Measurements from ENCODE around the gene YOD1.

The YOD1 gene

DNA sequence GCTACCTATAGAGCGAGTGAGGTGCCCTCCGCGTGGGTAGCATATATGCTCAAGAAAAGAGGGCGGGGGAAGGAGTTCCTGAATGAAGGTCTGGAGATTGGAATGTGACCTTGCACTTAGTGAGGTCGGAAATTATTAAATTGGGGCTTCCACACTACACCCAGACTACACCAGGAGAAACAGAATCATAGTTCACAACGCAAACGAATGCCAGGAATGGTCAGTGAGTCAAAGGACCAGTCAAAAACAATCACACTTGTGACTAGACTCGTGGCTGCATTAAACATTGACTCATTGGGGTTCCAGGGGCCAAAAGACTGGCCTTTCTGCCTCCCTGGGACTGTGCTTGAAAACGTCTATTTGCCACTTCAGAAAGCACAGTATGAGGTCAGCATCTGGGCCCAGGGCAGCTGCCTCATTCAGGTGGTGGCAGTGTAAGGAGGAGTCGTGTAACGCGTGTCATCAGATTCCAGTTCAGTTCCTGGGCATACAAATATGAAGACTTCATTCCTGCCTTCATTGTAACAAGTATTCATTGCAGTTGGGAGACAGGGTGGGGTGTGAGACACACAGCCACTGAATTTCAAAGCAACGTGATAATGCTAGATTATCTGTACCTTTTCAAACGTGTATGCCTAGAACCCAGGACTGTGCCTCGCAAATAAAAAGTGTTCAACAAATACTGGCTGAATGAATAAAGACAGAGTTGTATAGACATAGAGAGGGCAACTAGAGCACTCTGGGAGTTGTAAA, at the start of gene YOD1:
YOD1 (minus strand) TSS at position 18 of the 753 bp plus-strand sequence. CDS start 178 bp downstream, outside the sequence.
- DNase-seq: no peak

DNA sequence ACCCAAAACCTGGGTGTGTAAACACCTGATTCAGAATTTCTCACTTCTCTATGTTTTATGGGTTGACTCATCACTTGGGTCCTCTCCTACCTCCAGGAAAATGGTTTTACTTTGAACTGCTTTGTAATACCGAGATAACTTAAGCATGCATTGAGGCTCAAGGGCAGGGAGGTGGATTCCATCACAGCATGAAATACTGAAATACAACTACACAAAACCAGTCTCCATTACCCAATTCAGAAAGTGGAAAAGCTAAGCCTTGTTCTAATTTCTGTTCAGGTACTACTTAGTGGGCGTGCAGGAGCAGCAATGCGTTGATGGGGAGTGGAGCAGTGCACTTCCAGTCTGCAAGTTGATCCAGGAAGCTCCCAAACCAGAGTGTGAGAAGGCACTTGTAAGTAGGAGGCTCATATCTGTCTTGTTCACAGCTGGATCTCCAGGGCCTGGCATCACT, 46.9 kb upstream of the YOD1 start:
- no peak for DNase-seq

DNA sequence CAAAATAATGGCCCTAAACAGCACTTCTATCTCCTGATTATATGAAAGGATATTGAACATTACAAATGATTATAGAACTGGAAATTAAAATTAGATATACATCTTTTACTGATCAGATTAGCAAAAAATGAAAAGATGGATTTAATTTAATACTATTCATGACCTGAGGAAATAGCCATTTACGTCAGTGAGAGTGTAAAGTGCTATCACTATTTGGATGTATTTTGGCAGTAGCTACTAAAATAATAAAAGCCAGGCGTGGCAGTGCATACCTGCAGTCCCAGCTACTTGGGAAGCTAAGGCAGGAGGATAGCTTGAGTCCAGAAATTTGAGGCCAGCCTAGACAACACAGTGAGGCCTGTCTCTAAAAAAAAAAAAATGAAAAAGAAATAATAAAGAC, 42.9 kb upstream of the YOD1 start:
- no peak for DNase-seq

DNA sequence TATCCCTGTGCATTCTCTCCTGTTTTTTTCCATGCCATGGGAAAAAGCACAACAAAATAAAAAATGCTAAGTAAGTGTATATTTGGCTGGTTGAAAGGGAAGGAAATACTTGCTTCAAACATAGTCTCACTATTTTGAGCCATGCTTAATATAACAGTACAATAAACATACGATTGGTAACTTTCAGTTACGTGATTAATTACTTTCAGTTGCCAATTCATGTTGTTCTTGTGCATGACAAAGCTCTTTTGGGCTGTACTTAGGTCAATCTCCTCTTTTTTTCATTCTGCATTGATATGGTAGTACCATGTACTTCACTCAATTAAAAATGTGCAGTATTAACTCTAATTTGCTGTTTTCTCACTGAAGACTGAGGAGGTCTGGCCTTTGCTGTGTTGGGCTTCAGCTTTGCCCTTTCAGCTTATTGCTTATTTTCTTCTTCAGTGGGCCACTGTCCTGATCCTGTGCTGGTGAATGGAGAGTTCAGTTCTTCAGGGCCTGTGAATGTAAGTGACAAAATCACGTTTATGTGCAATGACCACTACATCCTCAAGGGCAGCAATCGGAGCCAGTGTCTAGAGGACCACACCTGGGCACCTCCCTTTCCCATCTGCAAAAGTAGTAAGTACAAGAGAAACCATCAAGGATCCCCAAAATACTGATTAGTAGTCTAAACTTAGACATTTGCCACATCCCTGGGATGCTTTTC, 40.3 kb upstream of the YOD1 start:
- no peak for DNase-seq

DNA sequence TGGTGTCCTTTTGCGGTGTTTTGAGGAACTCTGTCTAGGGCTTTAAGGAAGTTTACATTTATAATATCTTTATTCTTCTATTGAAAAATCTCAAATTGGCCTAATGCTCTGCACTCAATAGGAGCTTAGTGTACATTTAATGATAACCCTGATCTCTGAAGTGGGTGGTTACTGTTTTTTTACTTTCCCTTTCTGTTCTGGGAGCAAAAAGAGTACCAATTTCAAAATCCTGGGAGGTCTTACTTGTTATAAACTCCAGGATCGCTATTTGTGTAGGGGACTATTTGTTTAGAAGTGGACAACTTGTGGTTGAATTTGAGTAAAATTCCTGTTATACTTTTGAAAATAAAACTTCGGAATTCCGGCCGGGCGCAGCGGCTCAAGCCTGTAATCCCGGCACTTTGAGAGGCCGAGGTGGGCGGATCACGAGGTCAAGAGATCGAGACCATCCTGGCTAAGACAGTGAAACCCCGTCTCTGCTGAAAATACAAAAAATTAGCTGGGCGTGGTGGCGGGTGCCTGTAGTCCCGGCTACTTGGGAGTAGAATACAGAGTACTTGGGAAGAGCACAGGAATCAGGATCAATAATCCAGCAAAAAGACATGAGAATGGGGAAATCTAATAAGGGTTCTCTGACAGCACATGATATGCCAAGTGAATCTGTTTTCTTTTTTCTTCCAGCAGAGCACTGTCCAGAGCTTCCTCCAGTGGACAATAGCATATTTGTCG, 38.8 kb upstream of the YOD1 start:
- no peak for DNase-seq

DNA sequence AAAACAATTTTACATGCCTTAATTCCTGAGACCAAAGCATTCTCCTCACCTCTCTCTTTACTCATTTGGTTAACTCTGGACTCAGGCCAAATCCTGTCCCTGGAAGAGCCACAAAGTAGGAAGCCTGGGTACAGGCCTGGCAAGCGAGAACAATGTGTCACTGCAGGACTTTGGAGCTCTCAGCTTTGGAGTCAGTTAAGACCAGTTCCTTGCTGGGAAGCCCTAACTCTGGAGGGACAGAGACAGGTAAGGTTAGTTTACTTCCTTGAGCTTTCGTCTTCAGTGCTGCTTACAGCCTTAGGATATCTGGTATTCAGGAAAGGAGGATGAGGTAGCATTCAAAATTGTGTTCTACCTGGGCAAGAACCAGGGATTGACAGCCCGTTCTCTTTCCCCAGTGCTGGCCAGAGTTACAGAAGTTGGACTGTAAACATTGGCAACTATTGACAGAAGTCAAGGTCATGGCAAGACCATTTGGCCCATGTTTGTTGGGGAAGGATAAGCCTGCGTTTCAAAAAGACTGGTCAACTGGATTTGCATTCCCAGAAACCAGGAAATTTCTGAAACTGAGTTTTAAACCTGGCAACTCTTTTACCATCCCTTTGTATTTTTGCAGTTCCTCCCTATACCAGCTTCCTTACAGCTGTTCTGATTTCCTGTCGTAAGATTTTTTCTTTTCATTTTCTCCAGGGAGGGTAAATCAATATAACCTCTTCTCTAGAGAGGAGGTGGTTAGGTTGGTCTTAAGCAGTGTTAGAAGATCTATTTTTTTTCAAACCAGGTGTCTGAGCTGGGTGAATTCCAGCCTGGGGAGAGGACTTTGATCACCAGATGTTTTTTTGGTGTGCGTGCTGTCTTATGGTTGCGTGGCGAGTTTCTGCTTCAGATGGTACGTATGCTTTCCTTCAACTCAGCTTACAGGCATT, 38.0 kb upstream of the YOD1 start, which contains the start of gene C4BPB:
C4BPB (plus strand) TSS at position 160 of the 926 bp plus-strand sequence; CDS start at position 832, 672 bp downstream.
- peak; percentile 20 for DNase-seq

DNA sequence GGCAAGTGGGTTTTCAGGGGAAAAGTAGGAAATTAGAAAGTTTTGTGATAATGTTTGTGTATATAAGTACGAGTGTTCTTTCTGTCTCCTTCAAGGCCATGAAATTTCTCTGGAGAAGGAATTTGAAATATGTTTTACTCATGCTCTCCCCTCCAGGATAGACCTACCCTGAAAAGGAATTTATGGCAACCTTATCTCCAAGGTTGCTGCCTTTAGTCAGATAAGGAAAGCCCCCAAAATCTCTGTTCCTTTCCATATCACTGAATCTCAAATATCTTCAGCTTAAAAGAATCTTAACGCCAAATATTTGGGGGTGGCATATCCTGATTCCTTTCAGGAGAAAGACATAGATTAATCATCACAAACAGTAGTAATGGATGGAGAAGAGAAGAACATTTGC, 37.2 kb upstream of the YOD1 start:
- no peak for DNase-seq

DNA sequence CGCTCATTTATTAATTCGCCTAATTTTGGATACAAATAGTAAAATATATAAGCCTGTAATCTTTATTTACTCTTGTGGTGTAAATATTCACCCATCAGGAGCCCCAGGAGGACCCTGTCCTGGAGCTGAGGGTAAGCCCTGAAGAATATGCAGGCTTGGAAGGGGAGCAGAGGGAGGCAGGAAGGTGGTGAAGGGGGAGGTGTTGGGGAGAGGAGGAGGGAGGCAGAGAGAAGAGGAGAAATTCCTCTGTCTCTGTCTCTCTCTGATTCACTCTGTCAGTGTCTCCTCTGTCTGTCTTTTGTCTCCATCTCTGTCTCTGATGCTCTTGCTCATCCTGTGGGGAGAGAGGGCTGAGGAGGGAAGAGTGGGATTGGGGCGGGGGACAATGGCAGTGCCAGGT, 34.9 kb upstream of the YOD1 start:
- DNase-seq: no peak

DNA sequence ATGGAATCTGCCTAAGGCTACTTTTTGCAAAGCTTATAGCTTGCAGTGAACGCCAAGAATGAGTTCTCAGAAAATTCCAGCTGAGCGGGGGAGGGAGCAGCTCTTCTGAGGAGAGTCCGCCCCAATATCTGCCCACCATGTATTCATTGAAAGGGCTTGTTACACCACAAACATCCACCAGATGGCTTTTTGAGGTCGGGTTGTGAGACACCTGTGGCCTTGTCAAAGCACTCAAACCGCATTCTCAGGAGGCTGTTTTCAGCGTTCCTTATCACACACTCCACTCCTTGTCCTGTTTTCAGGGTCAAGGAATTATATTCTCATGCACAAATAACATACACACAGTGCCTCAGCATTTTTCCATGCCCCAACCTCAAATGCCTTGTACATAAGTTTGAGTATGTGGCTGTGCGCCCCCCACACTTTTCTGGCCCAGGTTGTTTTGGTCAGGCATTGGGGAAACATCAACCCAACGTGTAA, 33.7 kb upstream of the YOD1 start:
- peak; percentile 63 for DNase-seq

DNA sequence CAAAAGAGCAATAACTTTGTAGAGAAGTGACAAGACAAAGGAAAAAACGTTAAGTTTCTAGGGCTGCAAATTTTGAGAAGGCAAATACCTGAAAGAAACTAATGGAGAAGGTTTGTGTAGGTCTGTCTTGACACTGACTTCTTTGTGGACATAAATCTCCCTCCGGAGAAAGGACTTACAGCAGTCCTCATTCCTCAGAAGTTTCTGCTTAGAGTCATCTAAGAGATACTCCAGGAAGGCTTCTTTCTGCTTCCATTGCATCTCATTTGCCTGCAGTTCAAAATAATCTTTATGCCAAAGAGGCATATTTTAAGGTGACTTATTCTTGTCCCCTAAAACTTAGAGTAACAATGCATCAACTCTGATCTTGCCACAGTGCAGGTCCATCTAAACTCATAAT, 33.2 kb upstream of the YOD1 start:
- no peak for DNase-seq

DNA sequence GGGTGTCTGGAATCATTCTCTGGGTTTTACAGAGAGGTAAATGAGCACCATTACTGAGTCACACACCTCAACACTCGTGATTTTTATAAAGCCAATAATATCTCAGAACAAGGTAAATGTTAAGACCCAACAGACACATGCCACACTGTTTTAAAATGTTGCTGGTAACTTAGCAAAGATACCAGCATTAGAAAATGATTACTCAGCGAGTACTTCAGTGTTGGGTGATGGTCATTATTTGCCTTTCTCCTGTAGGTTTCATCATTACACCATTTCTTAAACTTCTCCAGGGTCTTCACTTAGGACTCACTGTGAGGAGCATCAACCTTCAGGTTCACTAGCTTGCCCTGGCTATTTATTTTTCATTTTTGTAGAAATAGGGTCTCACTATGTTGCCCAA, 30.8 kb upstream of the YOD1 start:
- no peak for DNase-seq

DNA sequence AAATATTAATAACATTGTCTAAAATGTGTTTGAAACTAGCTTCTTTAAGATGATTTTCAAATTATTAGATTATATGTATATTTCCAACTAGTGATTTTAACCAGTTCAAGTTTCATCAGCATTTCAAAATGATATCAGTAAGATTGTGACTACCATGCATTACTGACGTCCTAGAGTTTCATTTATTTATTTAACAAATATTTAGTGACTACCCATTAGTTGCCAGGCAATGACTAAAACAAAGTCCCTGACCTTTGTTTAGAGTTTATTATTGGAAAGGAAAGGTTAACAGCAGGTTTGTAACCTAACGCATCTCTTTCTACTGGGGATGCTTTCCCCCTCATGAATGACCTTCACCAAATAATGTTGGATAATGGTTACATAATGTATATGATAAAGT, 30.1 kb upstream of the YOD1 start:
- DNase-seq: no peak

DNA sequence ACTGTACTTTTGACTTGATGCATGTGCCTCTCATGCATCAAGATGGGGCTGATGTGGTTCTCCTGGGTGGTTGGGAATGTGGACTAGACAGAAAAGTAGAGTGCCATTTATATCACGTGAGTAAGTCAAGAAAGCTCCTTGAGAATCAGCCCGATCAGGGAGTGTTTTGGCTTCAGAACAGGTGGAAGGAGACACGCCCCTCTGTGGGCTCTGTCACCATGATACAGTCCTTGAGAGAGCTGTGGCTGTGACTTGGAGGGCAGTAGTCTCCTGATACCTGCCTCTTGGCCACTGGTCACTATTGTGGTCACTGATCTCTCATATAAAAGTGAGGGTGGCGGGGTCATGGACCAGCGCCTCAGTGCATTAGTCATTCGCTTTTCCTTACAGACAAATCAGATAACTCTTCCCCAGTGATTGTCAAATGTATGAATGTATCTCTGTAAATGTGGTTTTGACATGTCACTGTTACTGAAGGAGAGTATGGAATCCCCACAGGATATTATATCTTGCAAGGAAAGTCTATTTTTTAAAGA, 28.8 kb upstream of the YOD1 start:
- DNase-seq: no peak

DNA sequence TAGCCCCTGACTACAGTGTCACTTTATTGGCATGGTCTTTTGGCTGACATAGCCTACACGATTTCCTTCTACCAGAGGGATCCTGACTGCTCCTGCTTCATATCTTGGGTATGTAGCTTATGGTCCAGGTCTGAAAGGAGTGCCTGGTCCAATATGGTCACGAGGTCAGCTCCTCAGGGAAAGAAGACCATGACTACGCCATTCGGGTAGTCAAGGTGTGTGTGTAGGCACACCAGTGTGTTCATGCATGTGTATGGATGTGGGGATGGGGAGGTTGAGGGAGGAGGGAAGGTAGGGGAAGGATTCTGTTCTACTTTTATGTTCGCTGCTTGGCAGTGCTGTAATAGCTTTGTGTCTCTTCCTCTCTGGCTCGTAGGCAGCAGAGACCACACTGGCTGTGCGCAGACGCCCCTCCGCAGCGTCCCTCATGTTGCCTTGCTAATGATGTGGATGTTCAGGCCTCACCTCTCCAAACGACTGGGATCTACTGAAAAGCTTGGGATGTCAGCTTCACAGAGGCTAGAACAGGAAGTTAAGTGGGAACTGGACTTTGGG, 27.6 kb upstream of the YOD1 start:
- no peak for DNase-seq

DNA sequence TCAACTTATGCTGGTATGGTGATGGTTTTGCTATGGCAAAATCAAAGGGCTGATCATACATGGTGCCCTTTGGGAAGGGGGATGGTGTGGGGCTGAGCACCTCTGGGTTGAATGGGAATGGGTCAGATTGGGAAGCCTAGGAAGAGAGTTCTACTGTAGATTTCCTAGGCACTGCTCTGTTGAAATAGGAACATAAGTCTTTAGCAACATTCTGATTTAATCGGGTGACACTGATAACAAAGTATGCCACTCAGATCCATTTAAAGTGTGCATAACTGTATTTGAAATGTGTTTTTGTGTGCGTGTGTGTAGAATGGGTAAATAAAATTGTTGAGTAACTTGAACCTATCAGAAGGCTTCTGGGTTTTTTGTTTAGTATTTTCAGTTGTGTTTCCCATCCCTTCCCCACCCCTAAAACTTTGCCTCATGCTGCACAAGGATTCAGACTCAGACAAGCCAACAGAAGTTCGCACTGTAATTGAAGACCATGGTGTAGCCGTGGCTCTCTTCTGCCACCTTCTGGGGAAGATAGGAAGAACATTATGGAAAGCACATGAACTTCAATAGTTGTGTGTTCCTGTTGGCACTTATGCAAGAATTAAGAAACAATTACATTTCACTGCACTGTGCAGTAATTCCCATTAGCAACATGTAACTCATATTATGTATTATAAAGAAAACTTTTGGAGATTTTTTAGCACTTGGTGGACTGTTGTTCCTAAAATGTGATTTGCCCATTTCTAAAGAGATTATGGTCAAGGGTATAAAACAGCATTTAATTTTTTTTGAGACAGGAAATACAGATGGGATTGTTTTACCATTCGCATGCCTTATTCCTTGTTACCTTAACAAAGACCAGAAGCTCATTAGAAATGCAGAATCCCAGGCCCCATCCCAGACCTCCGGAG, 26.7 kb upstream of the YOD1 start:
- DNase-seq: peak; percentile 77

DNA sequence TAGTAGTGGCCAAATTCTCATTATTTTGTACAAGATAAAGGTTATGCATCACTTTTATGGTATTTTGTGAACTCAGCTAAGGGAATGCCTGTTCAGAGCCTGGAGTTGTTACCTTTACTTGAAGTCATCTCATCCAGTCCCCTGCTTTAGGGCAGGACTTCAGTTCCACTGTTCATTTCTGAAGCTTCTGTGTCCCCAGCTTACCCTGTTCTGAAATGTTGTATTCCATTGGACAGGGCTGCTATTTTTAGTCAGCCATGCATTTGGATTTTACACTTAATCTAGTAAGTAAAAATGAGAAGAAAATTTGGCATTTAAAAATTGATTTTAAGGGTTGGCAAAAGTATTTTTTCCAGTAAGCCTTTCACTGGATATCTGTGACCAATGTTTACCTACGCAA, 26.0 kb upstream of the YOD1 start:
- DNase-seq: no peak

DNA sequence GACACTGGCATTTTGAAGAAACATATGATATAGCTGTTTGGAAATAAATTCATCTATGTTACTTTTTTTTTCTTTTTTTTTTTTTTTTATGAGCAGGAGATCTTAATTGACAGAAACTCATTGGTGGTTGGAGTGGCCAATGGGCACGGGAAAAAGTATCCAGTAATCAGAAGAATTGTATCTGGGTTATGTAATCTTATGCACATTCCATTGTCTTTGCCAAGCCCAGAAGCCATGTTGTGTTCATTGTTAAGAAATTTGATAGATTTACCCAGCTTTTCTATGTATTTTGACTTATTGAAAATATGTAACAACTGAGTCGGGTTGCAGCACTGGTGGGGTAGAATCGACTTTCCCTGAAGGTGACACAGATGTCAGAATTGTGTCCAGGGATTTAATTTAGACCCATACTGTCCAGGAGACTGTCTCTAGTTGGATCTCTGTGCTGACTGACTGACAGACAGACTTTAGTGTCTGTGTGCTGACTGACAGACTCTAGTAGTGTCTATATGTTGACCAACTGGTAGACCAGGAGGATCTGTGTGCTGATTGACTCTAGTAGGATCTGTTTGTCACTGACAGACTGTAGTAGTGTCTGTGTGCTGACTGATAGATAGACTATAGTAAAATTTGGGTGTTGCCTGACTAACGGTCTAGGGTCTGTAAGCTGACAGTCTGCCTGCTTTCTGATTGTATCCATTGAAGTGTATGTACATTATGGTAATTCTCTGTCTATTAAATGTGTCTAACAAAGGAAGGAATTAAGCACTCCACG, 25.4 kb upstream of the YOD1 start:
- no peak for DNase-seq

DNA sequence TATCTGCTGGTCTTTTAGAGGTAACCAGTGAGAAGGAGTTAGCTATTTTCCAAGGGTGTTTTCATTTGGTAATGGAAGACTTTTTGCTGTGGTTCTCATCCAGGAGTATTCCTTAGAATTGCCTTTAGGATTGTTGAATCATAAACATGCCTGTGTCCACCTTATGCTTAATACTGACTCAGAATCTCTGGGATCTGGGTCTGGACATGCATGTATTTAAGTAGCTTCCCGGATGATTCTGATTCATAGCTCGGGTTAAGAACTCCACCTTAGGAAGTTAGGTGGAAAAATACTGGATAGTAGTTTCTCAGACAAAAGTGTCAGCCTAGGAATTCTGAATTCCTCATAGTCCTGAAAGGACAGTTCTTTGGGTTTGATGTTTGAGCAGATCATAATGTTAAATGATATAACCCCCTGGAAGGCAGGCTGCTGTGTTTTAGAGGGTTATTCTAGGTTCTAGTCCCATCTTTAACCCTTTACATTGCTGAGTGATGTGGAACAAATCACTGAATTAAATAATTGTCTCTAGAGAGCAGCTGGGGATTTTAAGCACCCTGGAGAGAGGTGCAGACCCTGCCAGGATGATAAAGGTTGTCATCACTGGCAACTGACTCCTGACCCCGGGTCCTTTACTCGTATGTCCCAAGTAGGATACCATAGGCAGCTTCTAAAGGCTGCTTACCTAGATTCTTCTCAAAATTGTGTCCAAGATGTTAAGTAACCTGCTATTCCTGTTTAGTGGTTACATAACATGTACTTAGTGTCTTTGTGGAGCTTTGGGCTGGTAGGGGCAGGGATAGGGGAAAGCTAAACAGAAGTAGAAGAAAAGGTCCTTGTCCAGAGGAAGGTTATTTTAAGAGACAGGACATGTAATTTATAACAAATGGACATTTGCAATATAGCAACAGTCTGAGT, 23.2 kb upstream of the YOD1 start:
- DNase-seq: no peak

DNA sequence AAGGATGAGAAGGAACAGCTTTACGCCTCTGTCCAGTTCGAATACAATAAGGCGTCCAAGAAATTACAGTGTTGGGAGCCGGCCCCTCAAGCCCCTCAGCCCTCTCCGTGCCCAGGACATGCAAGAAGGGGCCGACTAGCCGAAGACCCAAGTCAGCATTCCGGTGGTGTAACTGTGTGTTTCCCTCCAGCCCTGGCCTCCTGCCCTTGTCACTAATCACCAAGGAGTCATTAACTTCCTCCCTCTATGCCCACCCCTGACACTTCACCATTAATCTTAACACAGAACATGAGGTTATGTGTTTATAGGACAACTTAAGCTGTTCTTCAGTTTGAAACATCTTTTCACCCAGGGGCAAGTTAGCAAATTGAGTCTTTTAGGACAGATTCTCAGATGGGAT, 21.2 kb upstream of the YOD1 start:
- DNase-seq: no peak
